ENCODE measurements around the gene CIITA.

GRCh38 chr16:10939649-10940234 is 62.7 kb downstream of the CIITA start:
- TF ChIP-seq CTCF (IDR thresholded peaks at IDR 0.05): no peak
- TF ChIP-seq ZFX (IDR thresholded peaks at IDR 0.05; ENCODE audit: borderline replicate concordance): no peak
